Posterior vena cava (tissue), 2 donors: ENCODE data around the gene MLANA. TPM values are rescaled to one million over a fixed set of nuclear protein-coding genes. Genes with fewer than 3 reads are reported as not detected.
"Not testable (repeated sequence)": the region's sequence is repeated elsewhere in the genome, so short reads cannot be mapped to it uniquely, and the experiment has no call there.

Experiments
- DNase-seq: peaks from one replicate; pipeline ENCODE4 v3.0.0-alpha.2; 2020; ENCODE audit warnings: low spot score
- intact Hi-C, 2 donors: fragments of 100-400 bp; cut with DNase I; formaldehyde crosslinking; loops; one replicate each; pipeline versions ENCODE4 v1.14.1 to v1.14.2; 2022 to 2023
- total RNA-seq, 2 donors: library from RNA; stranded (reverse); fragmentation: NEBNext Ultra II Directional; extraction: Animal tissue kit (Norgen Biotek cat#: 25700); gene quantifications; one replicate each; pipeline ENCODE4 v1.2.1, GENCODE V29; 2021
- donor health status: DM: yes; HTN: yes; CAD: no.
- donor health status: DM: yes; HTN: yes; CAD: no.

The MLANA gene
- total RNA-seq, 2 donors from 2014 or later: not detected

GRCh38 chr9:5866685-5867084 lies 24.0 kb upstream of the MLANA start:
- DNase-seq: no peak
- intact Hi-C loops: no loop called here

- intact Hi-C loops: no loop called here
- DNase-seq: no peak
Measured at GRCh38 chr9:5868235-5868634, 22.5 kb upstream of the MLANA start.

GRCh38 chr9:5869315-5870019 lies 21.2 kb upstream of the MLANA start:
- DNase-seq: no peak
- intact Hi-C loops: no loop called here

GRCh38 chr9:5870020-5870339 lies 20.7 kb upstream of the MLANA start:
- intact Hi-C loops: no loop called here
- DNase-seq: no peak

- no peak for DNase-seq
- intact Hi-C loops: no loop called here
Measured at GRCh38 chr9:5870691-5871090, 20.0 kb upstream of the MLANA start.

GRCh38 chr9:5871785-5872184 lies 18.9 kb upstream of the MLANA start:
- DNase-seq: no peak
- intact Hi-C loops: no loop called here

GRCh38 chr9:5872511-5872910 lies 18.2 kb upstream of the MLANA start:
- intact Hi-C loops: no loop called here
- DNase-seq: no peak

GRCh38 chr9:5873439-5873838 lies 17.2 kb upstream of the MLANA start:
- intact Hi-C loops: no loop called here
- DNase-seq: no peak

- intact Hi-C loops: no loop called here
- no peak for DNase-seq
Measured at GRCh38 chr9:5874048-5874447, 16.6 kb upstream of the MLANA start.

GRCh38 chr9:5876026-5876425 lies 14.7 kb upstream of the MLANA start:
- intact Hi-C loops: no loop called here
- no peak for DNase-seq

- intact Hi-C loops: no loop called here
- DNase-seq: no peak
Measured at GRCh38 chr9:5876711-5877110, 14.0 kb upstream of the MLANA start.

- intact Hi-C loops: loop anchor here in 1 of 2 donors (10.0 kb wide), 1 partner anchor 425 kb away; no protein-coding TSS in a partner anchor
- DNase-seq: no peak
Measured at GRCh38 chr9:5879419-5880181, 11.1 kb upstream of the MLANA start.

GRCh38 chr9:5882244-5883012 lies 8.3 kb upstream of the MLANA start:
- not testable (repeated sequence) for DNase-seq
- intact Hi-C loops: loop anchor here in 1 of 2 donors (10.0 kb wide), 1 partner anchor 422 kb away; no protein-coding TSS in a partner anchor

- DNase-seq: no peak
- intact Hi-C loops: loop anchor here in 1 of 2 donors (10.0 kb wide), 1 partner anchor 421 kb away; no protein-coding TSS in a partner anchor
Measured at GRCh38 chr9:5884191-5884590, 6.5 kb upstream of the MLANA start.

GRCh38 chr9:5886114-5886939 lies 4.4 kb upstream of the MLANA start:
- DNase-seq: peak; percentile 91
- intact Hi-C loops: loop anchor here (2.0 to 10.0 kb wide), 2 partner anchors 164 to 418 kb away; no protein-coding TSS in a partner anchor

GRCh38 chr9:5892456-5893133 lies 1.9 kb downstream of the MLANA start:
- intact Hi-C loops: no loop called here
- no peak for DNase-seq

GRCh38 chr9:5893134-5893505 lies 2.4 kb downstream of the MLANA start:
- intact Hi-C loops: no loop called here
- DNase-seq: no peak

GRCh38 chr9:5893591-5894236 lies 3.0 kb downstream of the MLANA start:
- no peak for DNase-seq
- intact Hi-C loops: no loop called here
